Upper lobe of left lung (tissue), 4 donors: ENCODE data around the gene BMP7.

Experiments
- EP300 ChIP-seq, 4 donors: sonication (generic); formaldehyde crosslinking; IDR thresholded peaks; one replicate each; pipeline ENCODE4 v1.5.1; 2017; ENCODE audit warnings: antibody characterized with exemption in 4 of 4, control low read depth in 2 of 4
- TF ChIP-seq, protein P1 (sequence below), 6 experiments: fragments of 450-650 bp in 4 of 6; fragments of 200-600 bp in 2 of 6; sonication (generic) in 2 of 6; IDR thresholded peaks; one replicate each; pipeline ENCODE4 v1.5.1; 2016 to 2019; ENCODE audit warnings: antibody characterized with exemption in 6 of 6

DNA sequence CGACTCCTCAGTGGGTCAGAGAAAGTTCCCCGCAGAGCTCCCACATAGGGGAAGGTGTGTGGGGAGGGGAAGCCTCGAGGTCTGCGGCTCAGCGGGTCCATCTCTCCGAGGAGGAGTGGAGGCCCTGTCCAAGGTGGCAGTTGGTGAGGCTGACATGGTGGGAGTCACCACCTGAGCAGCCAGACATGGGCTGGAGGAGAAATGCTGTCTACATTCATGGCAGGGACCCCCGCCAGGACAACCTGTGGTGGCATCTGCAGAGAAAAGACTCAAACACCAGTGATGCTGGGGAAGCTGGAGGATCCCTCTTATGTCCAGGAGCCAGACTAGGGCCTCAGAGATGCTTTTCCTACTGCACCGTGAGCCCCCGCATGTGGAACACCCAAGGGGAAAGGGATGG is 49.8 kb downstream of the BMP7 start:
- TF ChIP-seq, protein P1, sequence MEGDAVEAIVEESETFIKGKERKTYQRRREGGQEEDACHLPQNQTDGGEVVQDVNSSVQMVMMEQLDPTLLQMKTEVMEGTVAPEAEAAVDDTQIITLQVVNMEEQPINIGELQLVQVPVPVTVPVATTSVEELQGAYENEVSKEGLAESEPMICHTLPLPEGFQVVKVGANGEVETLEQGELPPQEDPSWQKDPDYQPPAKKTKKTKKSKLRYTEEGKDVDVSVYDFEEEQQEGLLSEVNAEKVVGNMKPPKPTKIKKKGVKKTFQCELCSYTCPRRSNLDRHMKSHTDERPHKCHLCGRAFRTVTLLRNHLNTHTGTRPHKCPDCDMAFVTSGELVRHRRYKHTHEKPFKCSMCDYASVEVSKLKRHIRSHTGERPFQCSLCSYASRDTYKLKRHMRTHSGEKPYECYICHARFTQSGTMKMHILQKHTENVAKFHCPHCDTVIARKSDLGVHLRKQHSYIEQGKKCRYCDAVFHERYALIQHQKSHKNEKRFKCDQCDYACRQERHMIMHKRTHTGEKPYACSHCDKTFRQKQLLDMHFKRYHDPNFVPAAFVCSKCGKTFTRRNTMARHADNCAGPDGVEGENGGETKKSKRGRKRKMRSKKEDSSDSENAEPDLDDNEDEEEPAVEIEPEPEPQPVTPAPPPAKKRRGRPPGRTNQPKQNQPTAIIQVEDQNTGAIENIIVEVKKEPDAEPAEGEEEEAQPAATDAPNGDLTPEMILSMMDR (IDR thresholded peaks at IDR 0.05): no peak
- no peak for TF ChIP-seq EP300 (IDR thresholded peaks at IDR 0.05)
